Cardiac septum (tissue), 1 donor: ENCODE measurements around the gene GAK. TPM values are rescaled to one million over a fixed set of nuclear protein-coding genes. Genes with fewer than 3 reads are reported as not detected.

Experiments
- DNase-seq: peaks from one replicate; pipeline ENCODE4 v3.0.0-alpha.2; 2020; ENCODE audit warnings: low spot score
- intact Hi-C: fragments of 100-400 bp; cut with DNase I; formaldehyde crosslinking; loops from one replicate; pipeline ENCODE4 v1.14.0; 2022
- total RNA-seq: library from RNA; stranded (reverse); fragmentation: NEBNext Ultra II Directional; extraction: Animal tissue kit (Norgen Biotek cat#: 25700); gene quantifications from one replicate; pipeline ENCODE4 v1.2.1, GENCODE V29; 2021
- donor health status: DM: no; HTN: no; CAD: no.

Gene GAK
- total RNA-seq, 1 donor from 2014 or later, result 36.1 TPM

DNA sequence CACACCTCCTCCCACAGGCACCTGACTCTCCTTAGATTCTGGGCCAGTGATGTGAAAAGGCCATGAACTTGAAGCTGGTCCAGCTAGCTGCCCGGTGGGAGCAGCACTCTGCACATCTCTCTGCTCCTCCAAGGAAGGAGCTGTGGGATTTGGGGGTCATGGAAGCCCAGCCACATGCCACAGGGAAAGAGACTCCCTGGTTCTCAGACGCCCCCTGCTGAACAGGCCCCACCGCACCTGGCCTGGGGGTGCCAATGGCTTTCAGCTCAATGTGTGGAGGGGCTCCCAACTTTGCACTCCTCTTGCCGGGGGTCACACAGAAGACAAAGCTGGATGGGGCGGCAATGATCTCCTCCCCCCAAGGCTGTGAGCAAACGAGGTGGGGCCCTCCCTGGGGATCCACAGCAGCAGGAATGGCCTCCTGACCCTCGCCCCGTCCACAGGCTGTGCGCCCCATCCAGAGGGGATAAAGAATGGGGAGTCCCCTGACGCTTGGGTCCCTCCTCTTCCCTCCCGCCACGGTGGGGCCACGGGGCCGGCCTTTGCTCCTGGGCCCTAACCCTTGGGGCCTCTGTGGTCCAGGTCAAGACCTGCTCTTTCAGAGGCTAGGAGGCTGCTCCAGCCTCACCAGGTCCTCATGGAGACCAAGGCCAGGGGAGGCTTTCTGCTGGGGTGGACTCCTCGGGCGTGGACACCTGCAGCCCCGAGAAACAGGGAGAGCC lies 51.3 kb downstream of the GAK start:
- DNase-seq, result no peak

DNA sequence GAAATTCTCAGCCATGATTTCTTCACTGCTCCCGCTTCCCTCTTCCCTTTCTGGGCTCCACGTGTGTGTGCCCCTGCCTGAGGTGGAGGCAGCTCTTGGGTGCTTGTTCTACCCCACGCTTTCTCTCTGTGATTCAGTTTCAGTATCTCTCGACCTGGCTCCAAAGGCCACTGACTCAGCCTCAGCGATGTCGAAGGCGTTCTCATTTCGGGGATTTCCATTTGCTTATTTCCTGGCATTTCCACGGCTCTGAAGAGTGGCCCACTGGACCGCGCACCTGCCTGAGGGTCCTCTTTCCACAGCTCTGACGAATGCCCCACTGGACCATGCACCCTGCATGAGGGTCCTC lies 52.4 kb downstream of the GAK start:
- DNase-seq, result no peak
- intact Hi-C loops, result no loop called here

More for the DNA sequence above, 51.3 kb downstream of the GAK start:
- intact Hi-C loops, result no loop called here

DNA sequence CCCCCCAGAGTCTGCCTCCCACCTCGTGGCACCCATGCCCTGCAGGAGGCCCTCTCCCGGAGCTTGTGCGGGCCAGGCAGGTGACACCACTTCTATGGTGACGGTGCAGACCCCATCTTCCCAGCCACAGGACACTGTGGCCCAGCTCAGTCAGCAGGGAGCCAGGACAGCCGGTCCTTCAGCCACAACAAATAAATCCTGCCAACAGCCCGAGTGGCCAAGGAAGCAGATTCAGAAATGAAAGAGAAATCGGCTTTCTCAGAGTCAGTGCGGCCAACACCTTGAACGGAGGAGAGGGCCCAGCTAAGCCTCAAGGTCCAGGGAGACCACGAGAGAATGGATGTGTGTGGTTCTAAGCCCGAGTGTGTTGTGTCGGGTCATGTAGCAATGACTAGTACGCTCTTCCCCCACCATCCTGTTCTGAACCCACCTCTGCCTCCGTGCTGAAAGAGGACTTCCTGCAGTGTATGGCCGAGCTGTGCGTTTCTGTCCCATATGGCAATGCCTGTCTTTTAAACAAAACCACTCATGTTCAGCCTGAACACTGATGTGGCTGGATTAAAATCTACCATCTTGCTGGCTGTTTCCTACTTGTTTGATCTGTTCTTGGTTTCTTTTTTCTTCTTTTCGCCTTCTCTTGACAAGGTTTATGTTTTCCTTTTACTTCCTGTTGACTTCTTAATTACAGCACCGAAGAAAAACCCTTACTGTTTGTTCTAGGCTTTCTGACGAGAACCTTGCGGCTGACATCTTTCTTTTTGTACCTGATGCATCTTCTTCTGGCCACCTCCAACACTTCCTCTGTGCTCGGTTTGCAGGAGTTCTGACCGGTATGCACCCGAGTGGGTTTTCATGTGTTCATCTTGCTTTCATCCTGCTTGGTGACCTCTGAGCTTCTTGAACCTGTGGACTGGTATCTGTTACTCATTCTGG lies 53.1 kb downstream of the GAK start:
- intact Hi-C loops, result no loop called here
- no peak for DNase-seq

DNA sequence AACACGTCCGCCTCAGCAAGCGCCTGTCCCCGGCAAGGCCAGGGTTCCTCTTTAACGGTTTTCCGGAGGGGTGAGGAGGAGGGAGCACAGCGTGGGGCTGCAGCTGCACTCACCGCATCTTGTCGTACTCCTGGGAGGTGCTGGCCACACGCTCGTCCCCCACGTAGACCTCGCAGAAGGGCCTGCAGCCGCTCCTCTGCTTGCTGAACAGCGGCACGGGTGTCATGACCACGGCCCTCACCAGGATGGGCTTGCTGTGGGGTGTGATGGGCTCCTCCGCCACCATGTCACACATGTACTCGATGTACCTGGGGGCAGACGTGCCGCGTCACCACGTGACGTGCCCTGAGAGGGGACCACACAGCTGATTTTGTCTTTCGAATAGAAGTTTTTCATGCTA lies 54.6 kb downstream of the GAK start:
- intact Hi-C loops, result no loop called here

DNA sequence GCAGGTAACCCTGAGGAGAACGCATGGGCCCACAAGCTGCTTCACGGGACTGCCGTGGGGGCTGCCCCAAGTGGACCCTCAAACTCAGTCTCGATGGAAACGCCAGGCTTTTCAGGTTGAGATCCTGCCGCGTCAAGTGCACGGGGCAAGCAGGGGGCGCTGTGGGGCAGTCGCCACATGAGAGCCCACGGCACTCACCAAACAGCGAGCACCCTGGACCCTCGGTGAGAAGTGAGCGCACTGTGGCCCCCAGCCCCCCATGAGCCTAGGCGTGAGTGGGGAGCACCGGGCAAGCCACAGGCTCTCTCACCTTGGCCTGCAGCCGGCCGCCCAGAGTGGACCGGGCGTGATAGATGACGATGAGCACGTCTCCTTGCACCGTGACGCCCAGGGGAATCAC lies 55.3 kb downstream of the GAK start:
- DNase-seq, result no peak
- intact Hi-C loops, result no loop called here

More for the DNA sequence above, 54.6 kb downstream of the GAK start:
- no peak for DNase-seq

DNA sequence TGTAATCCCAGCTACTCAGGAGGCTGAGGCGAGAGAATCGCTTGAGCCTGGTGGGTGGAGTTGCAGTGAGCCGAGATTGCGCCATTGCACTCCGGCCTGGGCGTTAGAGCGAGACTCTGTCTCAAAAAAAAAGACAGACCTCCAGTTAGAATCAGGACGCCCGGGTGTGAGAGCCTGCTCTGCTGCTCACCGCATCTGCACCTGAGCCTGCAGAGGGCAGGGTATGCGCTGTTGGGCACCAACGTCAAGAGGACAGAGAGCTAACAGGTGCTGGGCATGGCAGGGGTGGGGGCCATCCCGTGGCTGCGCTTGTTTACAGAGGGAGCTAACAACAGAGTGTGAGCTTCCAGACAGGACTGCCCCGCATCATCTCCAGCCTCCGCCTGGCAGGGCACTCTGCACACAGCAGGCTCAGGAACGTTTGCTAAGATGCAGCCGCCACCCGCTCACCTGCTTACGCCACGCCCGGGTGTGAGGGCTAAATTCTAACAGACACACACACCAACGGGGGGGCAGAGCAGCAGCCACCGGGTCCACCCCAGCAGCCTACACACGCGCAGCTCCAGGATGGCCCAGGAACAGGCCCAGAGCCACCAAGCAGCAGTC lies 56.2 kb downstream of the GAK start:
- intact Hi-C loops, result no loop called here
- DNase-seq, result no peak

DNA sequence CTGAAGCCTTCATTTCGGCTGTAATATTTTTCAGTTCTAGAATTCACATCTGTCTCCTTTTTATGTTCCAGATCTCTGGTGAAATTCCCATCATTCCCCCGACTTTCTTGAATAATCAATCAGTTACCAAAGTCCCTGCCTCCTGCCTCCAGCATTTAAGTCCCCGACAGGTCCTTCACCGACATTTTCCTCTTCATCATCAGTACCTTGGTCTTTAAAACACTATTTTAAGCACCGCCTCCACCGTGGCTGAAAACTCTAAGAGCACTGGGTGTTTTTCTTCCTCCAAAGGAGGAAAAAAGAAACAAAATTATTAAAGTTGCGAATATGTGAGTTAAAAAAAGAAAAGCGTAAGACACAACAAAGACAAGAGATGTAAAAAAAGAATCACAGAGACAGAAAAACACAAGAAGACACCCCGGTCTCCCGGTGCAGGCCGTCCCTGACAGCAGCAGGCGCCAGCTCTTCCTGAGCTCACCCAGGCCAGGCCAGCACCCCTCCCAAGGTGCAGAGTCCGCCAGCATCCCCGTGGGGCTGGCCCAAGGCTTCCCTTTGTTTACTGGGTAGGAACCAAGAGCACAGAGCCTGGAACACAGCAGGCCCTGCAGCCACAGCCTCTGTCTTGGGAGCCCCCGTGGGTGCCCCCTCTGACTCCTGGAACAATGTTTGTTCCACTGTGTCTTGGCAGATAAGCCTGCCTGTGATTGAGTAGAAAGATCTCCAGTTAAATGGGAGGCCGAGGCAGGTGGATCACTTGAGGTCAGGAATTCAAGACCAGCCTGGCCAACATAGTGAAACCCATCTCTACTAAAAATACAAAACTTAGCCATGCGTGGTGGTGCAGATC lies 56.9 kb downstream of the GAK start:
- intact Hi-C loops, result no loop called here
- no peak for DNase-seq

DNA sequence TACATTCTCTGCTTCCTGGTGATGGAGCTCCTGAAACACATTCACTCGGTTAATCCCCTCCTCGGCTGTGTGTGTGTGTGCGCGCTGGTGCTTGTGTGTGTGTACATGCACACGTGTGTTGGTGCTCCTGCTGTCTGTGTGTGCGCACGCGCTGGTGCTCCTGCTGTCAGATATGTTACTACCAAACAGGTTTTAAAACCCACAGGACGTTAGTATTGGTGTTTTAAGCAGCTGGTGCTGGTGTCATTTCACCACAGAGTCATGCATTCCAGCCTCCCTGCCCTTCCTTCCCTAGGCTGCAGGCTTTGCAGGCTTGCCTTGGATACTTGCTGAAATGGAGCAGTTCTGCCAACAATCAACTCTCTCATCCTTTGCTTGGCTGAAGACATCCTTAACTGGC lies 58.1 kb downstream of the GAK start:
- no peak for DNase-seq

DNA sequence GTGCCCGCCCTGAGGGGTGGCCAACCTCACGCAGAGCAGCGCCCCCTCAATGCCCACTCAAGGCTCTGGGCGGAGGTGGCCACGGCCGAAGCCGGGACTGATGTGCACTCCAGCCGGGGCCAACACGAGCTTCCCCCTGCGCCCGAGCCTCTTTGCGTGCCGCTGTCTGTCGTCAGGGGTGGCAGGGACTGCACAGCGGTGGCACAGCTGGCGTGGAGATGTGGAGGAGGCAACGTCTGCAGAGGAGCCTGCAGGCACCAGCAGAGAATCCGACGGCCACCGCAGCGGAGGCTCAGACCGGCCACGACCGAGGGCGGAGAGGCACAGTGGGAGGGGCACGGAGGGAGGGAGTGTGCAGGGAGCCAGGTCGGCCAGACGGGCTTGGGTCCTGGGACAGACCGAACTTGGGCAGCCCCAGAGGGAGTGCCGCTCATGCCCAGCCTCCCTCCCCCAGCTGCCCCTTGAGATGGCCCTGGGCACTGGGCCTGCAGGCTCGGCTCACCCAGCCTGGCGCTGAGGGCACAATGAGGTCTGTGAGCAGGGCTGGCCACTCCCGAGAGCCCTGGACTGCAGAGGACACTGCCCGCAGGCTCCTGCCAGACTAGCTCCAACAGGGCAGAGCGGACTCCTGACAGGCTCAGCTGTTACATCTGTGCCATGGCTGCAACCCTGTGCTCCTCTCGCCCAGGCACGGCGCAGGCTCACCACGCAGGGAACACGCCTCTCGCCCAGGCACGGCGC lies 59.7 kb downstream of the GAK start:
- no peak for DNase-seq
- intact Hi-C loops, result no loop called here

More for the DNA sequence above, 58.1 kb downstream of the GAK start:
- intact Hi-C loops, result no loop called here

DNA sequence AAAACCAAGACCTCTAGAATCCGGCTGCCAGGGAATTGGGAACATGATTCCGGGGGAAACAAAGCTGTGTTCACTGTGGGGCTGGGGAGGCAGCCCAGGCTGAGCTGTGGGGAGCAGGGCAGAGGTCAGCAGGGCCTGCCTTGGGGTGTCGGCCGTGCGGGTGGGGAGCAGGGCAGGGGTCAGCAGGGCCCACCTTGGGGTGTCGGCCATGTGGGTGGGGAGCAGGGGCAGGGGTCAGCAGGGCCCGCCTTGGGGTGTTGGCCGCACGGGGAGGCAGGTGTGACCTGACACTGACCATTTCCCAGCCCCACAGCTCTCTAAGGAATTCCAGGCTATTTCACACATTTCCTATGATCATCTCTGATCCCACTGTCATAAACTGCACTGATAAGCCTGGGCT lies 60.6 kb downstream of the GAK start:
- no peak for DNase-seq
- intact Hi-C loops, result no loop called here

DNA sequence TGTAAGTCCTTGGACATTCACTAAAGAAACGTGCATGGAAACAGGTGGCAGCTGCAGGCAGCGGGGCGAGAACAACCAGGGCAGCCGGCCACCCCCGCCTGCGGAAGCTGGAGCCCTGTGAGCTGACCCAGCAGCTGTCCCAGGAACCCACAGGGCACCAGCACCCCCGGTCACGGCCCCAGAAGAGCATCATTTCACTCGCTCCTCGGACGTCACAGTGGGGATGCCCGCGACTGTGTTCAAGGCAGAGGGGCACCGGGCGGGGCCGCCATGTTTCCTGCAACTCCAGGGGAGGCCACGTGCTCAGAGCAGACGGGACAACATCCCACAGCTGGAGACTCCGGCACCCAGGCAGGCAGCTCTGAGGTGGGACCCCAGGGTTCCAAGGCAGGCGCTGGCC lies 61.2 kb downstream of the GAK start:
- intact Hi-C loops, result no loop called here
- no peak for DNase-seq

DNA sequence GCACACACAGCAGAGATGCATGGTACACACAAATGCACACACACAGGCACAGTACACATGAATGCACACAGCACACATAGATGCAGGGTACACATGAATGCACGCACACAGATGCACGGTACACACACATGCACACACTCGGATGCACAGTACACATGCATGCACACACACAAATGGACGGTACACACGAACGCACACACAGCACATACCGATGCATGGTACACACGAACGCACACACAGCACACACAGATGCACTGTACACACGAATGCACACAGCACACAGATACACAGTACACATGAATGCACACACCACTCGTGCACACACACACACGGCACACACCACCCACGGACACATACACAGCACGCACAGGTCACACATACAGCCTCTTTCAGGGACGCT lies 62.3 kb downstream of the GAK start:
- intact Hi-C loops, result no loop called here
- no peak for DNase-seq

DNA sequence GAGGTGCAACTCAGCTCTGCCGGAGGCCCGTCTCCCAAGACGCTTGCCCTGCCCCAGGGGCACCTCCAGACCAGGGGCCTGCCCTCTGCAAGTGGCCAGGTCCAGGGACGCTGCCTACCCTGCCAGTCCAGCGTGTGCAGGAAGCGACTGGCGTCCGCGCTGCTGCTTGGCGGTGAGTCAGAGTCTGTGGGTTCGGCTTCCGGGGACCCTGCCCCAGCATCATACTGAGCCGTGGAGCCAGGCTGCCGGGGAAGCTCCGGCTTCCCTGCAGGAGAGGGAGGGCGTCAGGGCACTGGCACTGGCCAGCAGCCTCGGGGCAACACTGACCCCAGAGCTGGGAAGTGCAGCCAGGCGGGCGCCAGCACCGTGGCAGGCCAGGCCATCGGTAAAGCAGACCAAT lies 63.7 kb downstream of the GAK start:
- no peak for DNase-seq
- intact Hi-C loops, result no loop called here

DNA sequence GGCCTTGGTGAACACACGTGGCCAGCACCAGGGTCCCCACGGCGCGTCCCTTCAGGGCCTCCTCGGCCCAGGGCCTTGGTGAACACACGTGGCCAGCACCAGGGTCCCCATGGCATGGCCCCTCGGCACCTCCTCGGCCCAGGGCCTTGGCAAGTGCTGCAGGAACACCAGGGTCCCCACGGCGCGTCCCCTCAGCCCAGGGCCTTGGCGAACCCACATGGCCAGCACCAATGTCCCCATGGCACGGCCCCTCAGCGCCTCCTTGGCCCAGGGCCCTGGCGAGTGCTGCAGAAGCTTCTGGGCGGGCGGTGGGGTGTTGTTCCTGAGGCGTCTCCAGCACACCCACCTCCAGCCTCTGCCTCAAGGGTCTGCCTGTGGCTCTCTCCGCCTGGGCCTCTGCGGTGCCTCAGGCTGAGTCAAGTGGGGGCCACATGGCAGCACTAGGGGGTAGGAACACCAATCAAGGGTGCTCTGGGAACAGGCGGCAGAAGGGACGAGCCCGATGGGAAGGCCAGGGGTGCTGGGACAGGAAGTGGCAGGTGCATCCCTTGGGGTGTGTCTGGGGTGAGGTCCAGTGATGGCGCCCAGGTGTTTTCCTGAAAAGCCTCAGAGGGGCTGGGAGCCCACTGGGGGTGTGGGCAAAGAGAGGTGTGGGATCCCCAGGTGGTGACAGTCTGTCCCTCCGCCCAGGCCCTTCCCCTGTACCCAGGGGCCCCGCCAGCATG lies 64.4 kb downstream of the GAK start:
- DNase-seq, result no peak
- intact Hi-C loops, result no loop called here

DNA sequence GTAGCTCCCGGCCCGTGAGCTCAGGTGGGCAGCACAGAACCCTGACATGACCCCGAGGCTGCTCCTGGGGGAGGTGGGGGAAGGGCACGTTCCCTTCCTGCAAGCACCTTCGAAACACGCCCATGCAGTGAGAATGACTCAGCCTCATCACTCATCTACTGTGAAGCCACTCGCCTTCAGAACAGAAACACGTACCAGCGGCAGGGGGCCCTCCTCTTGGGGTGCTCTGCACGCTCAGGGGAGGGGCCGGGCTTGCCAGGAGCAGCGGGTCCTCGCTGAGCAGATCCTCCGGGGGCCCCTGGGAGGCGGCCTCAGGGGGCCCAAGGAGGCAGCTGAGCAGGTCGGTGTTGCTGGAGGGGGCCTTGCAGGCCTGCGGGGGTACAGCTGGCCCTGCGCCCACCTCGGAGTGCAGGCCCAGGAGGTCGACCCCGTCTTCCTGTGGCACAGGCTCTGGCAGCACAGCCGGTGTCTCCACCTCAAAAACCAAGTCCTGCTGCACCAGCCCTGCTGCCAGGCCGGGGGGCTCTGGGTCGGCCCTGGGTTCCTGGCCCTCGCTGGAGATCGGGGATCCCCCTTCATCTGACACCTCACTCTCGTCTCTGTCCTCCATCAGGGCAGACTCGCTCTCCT lies 65.2 kb downstream of the GAK start:
- DNase-seq, result no peak
- intact Hi-C loops, result no loop called here

DNA sequence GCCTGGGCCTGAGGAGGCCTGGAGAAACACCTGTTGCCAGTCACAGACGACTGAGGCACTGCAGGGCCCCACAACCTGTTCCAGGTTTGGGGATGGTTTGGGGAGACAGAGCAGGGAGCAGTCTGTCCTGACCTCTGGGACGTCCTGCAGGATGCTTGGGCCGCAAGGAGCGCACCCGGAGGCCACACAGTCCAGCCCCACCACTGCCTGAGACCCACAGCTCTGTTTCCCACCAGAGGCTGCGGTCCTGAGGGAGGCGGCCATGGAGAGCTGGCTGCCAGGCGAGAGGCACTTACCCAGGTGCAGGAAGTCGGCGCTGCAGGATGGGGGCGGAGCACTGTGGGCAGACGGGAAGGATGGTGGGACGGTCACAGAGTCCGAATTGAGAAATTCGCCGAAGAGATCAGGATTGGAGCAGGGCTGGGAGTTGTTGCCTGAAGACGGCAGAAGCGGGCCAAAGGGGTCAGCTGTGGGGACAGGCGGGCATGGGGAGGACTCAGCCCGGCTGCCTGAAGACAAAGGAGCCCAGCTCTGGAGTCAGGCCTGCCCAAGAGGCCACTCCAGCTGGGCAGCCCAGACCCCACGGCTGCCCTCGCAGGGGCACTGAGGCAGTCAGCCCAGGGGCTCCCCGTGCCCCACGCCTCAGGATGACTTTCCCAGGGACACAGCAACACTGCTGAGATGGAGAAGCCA lies 65.9 kb downstream of the GAK start:
- intact Hi-C loops, result no loop called here
- DNase-seq, result no peak

DNA sequence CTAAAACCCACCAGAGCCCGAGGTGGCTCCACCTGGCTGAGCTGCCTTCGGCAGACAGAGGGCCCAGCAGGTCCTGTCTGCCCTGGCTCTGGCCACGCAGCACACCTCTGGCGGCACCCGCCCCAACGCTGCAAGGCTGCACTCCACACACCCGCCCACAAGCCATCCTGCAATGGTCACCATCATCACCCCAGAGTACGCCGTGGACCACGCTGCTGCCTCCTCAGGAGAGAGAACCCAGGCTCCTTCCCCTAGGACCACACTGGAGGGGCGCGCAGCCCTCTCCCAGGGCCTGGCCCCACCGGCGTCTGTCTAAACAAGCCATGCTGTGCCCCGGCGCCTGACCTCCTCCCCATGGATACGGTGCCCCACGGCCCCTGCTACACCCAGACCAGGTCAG lies 66.5 kb downstream of the GAK start:
- intact Hi-C loops, result no loop called here

DNA sequence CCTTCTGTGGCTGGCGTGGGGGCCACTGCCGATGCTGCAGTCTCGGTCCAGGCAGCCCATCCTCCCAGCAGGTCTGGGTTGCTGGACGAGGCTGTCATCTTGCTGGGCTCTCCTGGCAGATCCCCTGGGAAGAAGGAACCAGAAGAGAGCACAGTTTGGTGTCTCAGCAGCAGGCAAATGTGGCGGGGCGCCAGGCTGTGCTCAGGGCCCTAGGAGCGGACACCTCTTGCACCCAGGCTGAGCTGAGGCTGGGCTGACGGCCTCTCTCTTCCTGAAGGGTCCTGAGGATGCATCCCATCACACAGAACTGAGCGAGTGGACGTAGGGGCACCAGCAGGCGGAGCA lies 67.0 kb downstream of the GAK start:
- no peak for DNase-seq
- intact Hi-C loops, result no loop called here

More for the DNA sequence above, 66.5 kb downstream of the GAK start:
- no peak for DNase-seq
